Colonic mucosa (tissue), 4 donors: ENCODE data around the gene ERCC8. TPM values are rescaled to one million over a fixed set of nuclear protein-coding genes. Genes with fewer than 3 reads are reported as not detected.

Experiments used
- DNase-seq: peaks from one replicate; pipeline ENCODE4 v3.0.0-alpha.2; 2020
- H3K27ac ChIP-seq: fragments of 200-600 bp; one replicate; pipeline ENCODE4 v1.8.0; 2021
- H3K27me3 ChIP-seq: fragments of 200-600 bp; one replicate; pipeline ENCODE4 v1.8.0; 2021
- H3K36me3 ChIP-seq: fragments of 200-600 bp; one replicate; pipeline ENCODE4 v1.8.0; 2021
- H3K4me1 ChIP-seq: fragments of 200-600 bp; one replicate; pipeline ENCODE4 v1.8.0; 2021; ENCODE audit warnings: mild to moderate bottlenecking
- H3K4me3 ChIP-seq: fragments of 200-600 bp; one replicate; pipeline ENCODE4 v1.8.0; 2021
- H3K9ac ChIP-seq, 2 donors: one replicate each; pipeline ENCODE4 v1.7.0; 2013; ENCODE audit warnings: control low read depth in 2 of 2, low read depth in 2 of 2, low read length in 2 of 2
- H3K9me3 ChIP-seq: fragments of 200-600 bp; one replicate; pipeline ENCODE4 v1.8.0; 2021
- CTCF ChIP-seq: fragments of 200-600 bp; IDR thresholded peaks from one replicate; pipeline ENCODE4 v1.8.0; 2022; ENCODE audit warnings: antibody characterized with exemption, mild to moderate bottlenecking
- intact Hi-C: fragments of 100-400 bp; cut with DNase I; formaldehyde crosslinking; loops from one replicate; pipeline ENCODE4 v1.14.1; 2022
- total RNA-seq, 2 donors: library from RNA; stranded (reverse); fragmentation: NEBNext Ultra II Directional in 1 of 2; extraction: Animal tissue kit (Norgen Biotek cat#: 25700) in 1 of 2; gene quantifications; one replicate each; pipeline ENCODE4 v1.2.1, GENCODE V29; 2021
- donor health status: healthy.
- donor health status: DM: no; HTN: no; CAD: no.
- donor health status: DM: no; HTN: no; CAD: no.

The ERCC8 gene
- total RNA-seq, 2 donors from 2014 or later, result 9.0 to 9.8 TPM

DNA sequence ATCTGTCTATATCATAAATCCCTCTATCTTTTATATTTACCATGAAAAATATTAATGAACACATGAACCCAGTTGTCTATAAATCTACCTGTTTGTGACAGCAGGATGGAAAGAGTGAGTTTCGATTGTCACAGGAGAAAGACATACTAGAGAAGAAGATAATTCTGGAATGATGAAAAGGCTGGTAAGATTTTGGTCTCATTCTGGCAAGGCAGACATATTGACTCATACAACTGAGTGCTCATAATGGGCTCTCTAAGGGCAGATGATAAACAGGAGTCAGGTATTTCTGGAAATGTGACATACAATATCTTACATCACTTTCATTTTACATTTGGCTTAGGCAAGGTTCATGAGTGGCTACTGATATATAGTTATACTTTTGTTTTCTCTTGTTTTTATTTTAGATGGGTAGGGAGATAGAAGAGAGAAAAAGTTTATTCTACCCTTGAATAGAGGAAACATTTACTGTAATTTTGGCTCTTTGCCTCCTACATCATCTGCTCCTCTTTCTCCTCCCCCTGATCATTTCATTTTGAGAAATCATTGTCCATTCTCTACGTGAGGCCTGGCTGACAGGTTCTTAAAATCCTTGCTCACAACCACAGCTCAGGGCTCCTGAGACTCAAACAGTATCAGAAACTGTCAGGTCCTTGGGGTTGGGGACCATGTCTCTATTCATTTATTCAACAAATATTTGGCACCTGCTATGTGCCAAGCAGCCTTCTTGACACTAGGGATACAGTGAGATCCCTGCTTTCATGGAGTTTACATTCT, 115.2 kb downstream of the ERCC8 start:
- intact Hi-C loops, result no loop called here
- Histone ChIP-seq H3K4me1 (no peaks in the 10 kb centered on the region), H3K9ac (no peak overlapping the region), H3K36me3 (no peaks in the 10 kb centered on the region), H3K4me3 (no peak overlapping the region), H3K27ac (no peak overlapping the region), H3K27me3 (no peaks in the 10 kb centered on the region), H3K9me3 (no peaks in the 10 kb centered on the region)
- no peak for TF ChIP-seq CTCF
- no peak for DNase-seq

- Histone ChIP-seq H3K9me3 (no peaks in the 10 kb centered on the region), H3K4me1 (no peaks in the 10 kb centered on the region), H3K27ac (no peak overlapping the region), H3K27me3 (no peaks in the 10 kb centered on the region), H3K4me3 (no peak overlapping the region), H3K9ac (no peak overlapping the region), H3K36me3 (no peaks in the 10 kb centered on the region)
- no peak for DNase-seq
- intact Hi-C loops, result no loop called here
- TF ChIP-seq CTCF, result no peak
Observed at GRCh38 chr5:60827201-60827600, 117.7 kb downstream of the ERCC8 start.

- H3K27ac ChIP-seq, result no peak overlapping the region
- TF ChIP-seq CTCF, result no peak
- H3K4me3 ChIP-seq, result no peak overlapping the region
- no peaks in the 10 kb centered on the region for H3K4me1 ChIP-seq
- no peaks in the 10 kb centered on the region for H3K36me3 ChIP-seq
- H3K9me3 ChIP-seq, result no peaks in the 10 kb centered on the region
- intact Hi-C loops, result no loop called here
- no peak for DNase-seq
- no peaks in the 10 kb centered on the region for H3K27me3 ChIP-seq
- H3K9ac ChIP-seq, result no peak overlapping the region
Observed at GRCh38 chr5:60826653-60827052, 118.2 kb downstream of the ERCC8 start.

Other genes starting within 250 kb of the ERCC8 start
- gene DEPDC1B, start 244.9 kb downstream of the ERCC8 start, total RNA-seq, result 10 to 100 TPM in 1 of 2 donors, 1 to 10 TPM in 1; 8.4 to 25.1 TPM
- gene ELOVL7, start 100.8 kb downstream of the ERCC8 start, total RNA-seq, result 10 to 100 TPM; 25.4 to 31.5 TPM
- 10 to 100 TPM; 20.9 to 36.0 TPM for gene NDUFAF2, start 135 bp upstream of the ERCC8 start, total RNA-seq
- gene SMIM15, start 217.4 kb upstream of the ERCC8 start, total RNA-seq, result 100 to 1,000 TPM in 1 of 2 donors, 10 to 100 TPM in 1; 99.6 to 123 TPM